GM23338 (cell line): ENCODE measurements around the gene RNF114. TPM values are rescaled to one million over a fixed set of nuclear protein-coding genes. Genes with fewer than 3 reads are reported as not detected.

Experiments
- ATAC-seq: fragments of 200-7000 bp; cut with Tn5 transposase; 3 replicates; pipeline ENCODE4 v1.9.1; 2020
- DNase-seq: peaks from one replicate; pipeline ENCODE4 v3.0.0-alpha.2; 2015; ENCODE audit warnings: low spot score
- H2AFZ ChIP-seq: fragments of 200-600 bp; sonication (generic); 2 replicates; pipeline ENCODE4 v1.8.0; 2016; ENCODE audit warnings: antibody characterized with exemption, mild to moderate bottlenecking, moderate library complexity
- H3F3A ChIP-seq: fragments of 200-600 bp; sonication (generic); replicated peaks from 2 replicates; pipeline ENCODE4 v1.8.0; 2017; ENCODE audit warnings: antibody characterized with exemption, mixed run types, low read depth
- H3K27ac ChIP-seq: fragments of 200-600 bp; sonication (generic); 2 replicates; pipeline ENCODE4 v1.6.1; 2016; ENCODE audit warnings: low read depth
- H3K27me3 ChIP-seq: fragments of 200-600 bp; sonication (generic); 2 replicates; pipeline ENCODE4 v1.8.0; 2016; ENCODE audit warnings: mild to moderate bottlenecking, mixed run types, moderate library complexity; ENCODE audit not compliant: insufficient read depth
- H3K36me3 ChIP-seq: fragments of 200-600 bp; sonication (generic); 2 replicates; pipeline ENCODE4 v1.8.0; 2016; ENCODE audit warnings: mild to moderate bottlenecking; ENCODE audit not compliant: insufficient read depth
- H3K4me1 ChIP-seq: fragments of 200-600 bp; sonication (generic); 2 replicates; pipeline ENCODE4 v1.8.0; 2016; ENCODE audit warnings: mild to moderate bottlenecking, moderate library complexity; ENCODE audit not compliant: insufficient read depth
- H3K4me2 ChIP-seq: fragments of 200-600 bp; sonication (generic); 2 replicates; pipeline ENCODE4 v1.7.1; 2017; ENCODE audit warnings: mixed run types
- H3K4me3 ChIP-seq: fragments of 200-600 bp; sonication (generic); 2 replicates; pipeline ENCODE4 v1.6.1; 2016; ENCODE audit warnings: mixed run types
- H3K79me2 ChIP-seq: fragments of 200-600 bp; sonication (generic); replicated peaks from 2 replicates; pipeline ENCODE4 v1.8.0; 2017; ENCODE audit warnings: mild to moderate bottlenecking; ENCODE audit not compliant: insufficient read depth
- H3K9me2 ChIP-seq: fragments of 200-600 bp; sonication (generic); 2 replicates; pipeline ENCODE4 v1.8.0; 2017; ENCODE audit not compliant: insufficient read depth
- H4K20me1 ChIP-seq: fragments of 200-600 bp; sonication (generic); replicated peaks from 2 replicates; pipeline ENCODE4 v1.8.0; 2017; ENCODE audit warnings: mild to moderate bottlenecking; ENCODE audit not compliant: insufficient read depth
- H3K27ac Mint-ChIP-seq: 2 replicates; pipeline ENCODE4 v1.8.0; 2020; ENCODE audit warnings: inconsistent platforms, mild to moderate bottlenecking, moderate library complexity, mixed read lengths
- H3K27me3 Mint-ChIP-seq: 3 replicates; pipeline ENCODE4 v1.8.0; 2022; ENCODE audit warnings: low read depth, mild to moderate bottlenecking, moderate library complexity, mixed read lengths, inconsistent platforms; ENCODE audit not compliant: insufficient read depth, poor library complexity
- H3K36me3 Mint-ChIP-seq: 3 replicates; pipeline ENCODE4 v1.8.0; 2021; ENCODE audit warnings: low read depth, mild to moderate bottlenecking, inconsistent platforms, moderate library complexity, mixed read lengths
- H3K4me1 Mint-ChIP-seq: 3 replicates; pipeline ENCODE4 v1.8.0; 2020; ENCODE audit warnings: mild to moderate bottlenecking, inconsistent platforms, mixed read lengths
- H3K4me3 Mint-ChIP-seq: 3 replicates; pipeline ENCODE4 v1.8.0; 2021; ENCODE audit warnings: moderate library complexity, mild to moderate bottlenecking, inconsistent platforms, mixed read lengths
- H3K9me3 Mint-ChIP-seq: 3 replicates; pipeline ENCODE4 v1.8.0; 2020; ENCODE audit warnings: moderate library complexity, mild to moderate bottlenecking, inconsistent platforms, mixed read lengths
- CREB1 ChIP-seq: fragments of 250-450 bp; sonication (Bioruptor Pico); IDR thresholded peaks from 2 replicates; pipeline ENCODE4 v1.5.0; 2020; ENCODE audit warnings: low read depth, mild to moderate bottlenecking, moderate library complexity
- ETS1 ChIP-seq: IDR thresholded peaks from 2 replicates; pipeline ENCODE4 v1.6.1; 2016; ENCODE audit warnings: antibody characterized with exemption
- EZH2 ChIP-seq: fragments of 200-600 bp; sonication (generic); IDR thresholded peaks from one replicate; pipeline ENCODE4 v1.8.0; 2017; ENCODE audit warnings: antibody characterized with exemption, mild to moderate bottlenecking, low read depth; ENCODE audit not compliant: unreplicated experiment
- EZH2phosphoT487 ChIP-seq: fragments of 200-600 bp; sonication (generic); IDR thresholded peaks from one replicate; pipeline ENCODE4 v1.8.1; 2018; ENCODE audit warnings: antibody characterized with exemption; ENCODE audit not compliant: unreplicated experiment
- JUNB ChIP-seq: IDR thresholded peaks from one replicate; pipeline ENCODE4 v1.6.1; 2016; ENCODE audit warnings: antibody characterized with exemption; ENCODE audit not compliant: unreplicated experiment
- NANOG ChIP-seq: IDR thresholded peaks from 2 replicates; pipeline ENCODE4 v1.6.1; 2016; ENCODE audit warnings: antibody characterized with exemption, borderline replicate concordance
- POLR2AphosphoS5 ChIP-seq: IDR thresholded peaks from 2 replicates; pipeline ENCODE4 v1.6.1; 2016; ENCODE audit warnings: antibody characterized with exemption, low read depth
- STAT1 ChIP-seq: IDR thresholded peaks from one replicate; pipeline ENCODE4 v1.6.1; 2016; ENCODE audit warnings: antibody characterized with exemption; ENCODE audit not compliant: unreplicated experiment
- ZNF114 ChIP-seq: fragments of 250-450 bp; sonication (Bioruptor Pico); IDR thresholded peaks from 2 replicates; pipeline ENCODE4 v1.5.0; 2020; ENCODE audit warnings: mild to moderate bottlenecking, moderate library complexity
- ZNF331 ChIP-seq: fragments of 250-450 bp; sonication (Bioruptor Pico); IDR thresholded peaks from 2 replicates; pipeline ENCODE4 v1.5.0; 2020; ENCODE audit warnings: low read depth, mild to moderate bottlenecking, moderate library complexity
- polyA plus RNA-seq: library from polyadenylated mRNA; unstranded; fragments of >200 nt; fragmentation: Nextera tagmentation; extraction: Ambion mirVana; gene quantifications from 2 replicates; pipeline ENCODE4 v1.2.1, GENCODE V29; 2016
- total RNA-seq: library from RNA; depleted of rRNA; stranded (reverse); fragments of >200 nt; shearing (Covaris generic); gene quantifications from 2 replicates; pipeline ENCODE4 v1.2.3, GENCODE V29; 2014
- TF ChIP-seq, protein P1 (sequence below): IDR thresholded peaks from one replicate; pipeline ENCODE4 v1.6.1; 2018; ENCODE audit warnings: antibody characterized with exemption; ENCODE audit not compliant: unreplicated experiment
- TF ChIP-seq, protein P2 (sequence below), 2 experiments: fragments of 200-600 bp in 1 of 2; sonication (generic) in 1 of 2; conservative IDR thresholded peaks; 2 replicates each; pipeline versions ENCODE4 v1.5.1 to v1.6.1; 2016 to 2017; ENCODE audit warnings: antibody characterized with exemption in 2 of 2, low read depth in 2 of 2, mild to moderate bottlenecking in 2 of 2, moderate library complexity in 1 of 2
- TF ChIP-seq, protein P3 (sequence below): fragments of 250-450 bp; sonication (Bioruptor Pico); IDR thresholded peaks from 2 replicates; pipeline ENCODE4 v1.5.0; 2020; ENCODE audit warnings: mild to moderate bottlenecking, moderate library complexity

Gene RNF114
- total and polyA plus RNA-seq, 2 experiments from 2014 or later, result 155 to 279 TPM

GRCh38 chr20:49965781-49966305 lies 29.6 kb downstream of the RNF114 start:
- H3K79me2 ChIP-seq, result no peaks in the 10 kb centered on the region
- no peak overlapping the region for H3K4me2 ChIP-seq
- no peak overlapping the region for H2AFZ ChIP-seq
- H3K4me3 Mint-ChIP-seq, result no peak overlapping the region
- no peak overlapping the region for H3K27ac Mint-ChIP-seq
- no peaks in the 10 kb centered on the region; the same call in 1 of the 2 replicates for H3K4me1 ChIP-seq
- peaks cover 2% of the 10 kb centered on the region for H3K27me3 Mint-ChIP-seq
- H3K36me3 Mint-ChIP-seq, result peaks cover 4% of the 10 kb centered on the region; the same call in 2 of the 3 replicates
- H3K36me3 ChIP-seq, result no peaks in the 10 kb centered on the region
- TF ChIP-seq, protein P1, sequence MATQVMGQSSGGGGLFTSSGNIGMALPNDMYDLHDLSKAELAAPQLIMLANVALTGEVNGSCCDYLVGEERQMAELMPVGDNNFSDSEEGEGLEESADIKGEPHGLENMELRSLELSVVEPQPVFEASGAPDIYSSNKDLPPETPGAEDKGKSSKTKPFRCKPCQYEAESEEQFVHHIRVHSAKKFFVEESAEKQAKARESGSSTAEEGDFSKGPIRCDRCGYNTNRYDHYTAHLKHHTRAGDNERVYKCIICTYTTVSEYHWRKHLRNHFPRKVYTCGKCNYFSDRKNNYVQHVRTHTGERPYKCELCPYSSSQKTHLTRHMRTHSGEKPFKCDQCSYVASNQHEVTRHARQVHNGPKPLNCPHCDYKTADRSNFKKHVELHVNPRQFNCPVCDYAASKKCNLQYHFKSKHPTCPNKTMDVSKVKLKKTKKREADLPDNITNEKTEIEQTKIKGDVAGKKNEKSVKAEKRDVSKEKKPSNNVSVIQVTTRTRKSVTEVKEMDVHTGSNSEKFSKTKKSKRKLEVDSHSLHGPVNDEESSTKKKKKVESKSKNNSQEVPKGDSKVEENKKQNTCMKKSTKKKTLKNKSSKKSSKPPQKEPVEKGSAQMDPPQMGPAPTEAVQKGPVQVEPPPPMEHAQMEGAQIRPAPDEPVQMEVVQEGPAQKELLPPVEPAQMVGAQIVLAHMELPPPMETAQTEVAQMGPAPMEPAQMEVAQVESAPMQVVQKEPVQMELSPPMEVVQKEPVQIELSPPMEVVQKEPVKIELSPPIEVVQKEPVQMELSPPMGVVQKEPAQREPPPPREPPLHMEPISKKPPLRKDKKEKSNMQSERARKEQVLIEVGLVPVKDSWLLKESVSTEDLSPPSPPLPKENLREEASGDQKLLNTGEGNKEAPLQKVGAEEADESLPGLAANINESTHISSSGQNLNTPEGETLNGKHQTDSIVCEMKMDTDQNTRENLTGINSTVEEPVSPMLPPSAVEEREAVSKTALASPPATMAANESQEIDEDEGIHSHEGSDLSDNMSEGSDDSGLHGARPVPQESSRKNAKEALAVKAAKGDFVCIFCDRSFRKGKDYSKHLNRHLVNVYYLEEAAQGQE, result no peak
- TF ChIP-seq NANOG, result no peak
- TF ChIP-seq, protein P2, sequence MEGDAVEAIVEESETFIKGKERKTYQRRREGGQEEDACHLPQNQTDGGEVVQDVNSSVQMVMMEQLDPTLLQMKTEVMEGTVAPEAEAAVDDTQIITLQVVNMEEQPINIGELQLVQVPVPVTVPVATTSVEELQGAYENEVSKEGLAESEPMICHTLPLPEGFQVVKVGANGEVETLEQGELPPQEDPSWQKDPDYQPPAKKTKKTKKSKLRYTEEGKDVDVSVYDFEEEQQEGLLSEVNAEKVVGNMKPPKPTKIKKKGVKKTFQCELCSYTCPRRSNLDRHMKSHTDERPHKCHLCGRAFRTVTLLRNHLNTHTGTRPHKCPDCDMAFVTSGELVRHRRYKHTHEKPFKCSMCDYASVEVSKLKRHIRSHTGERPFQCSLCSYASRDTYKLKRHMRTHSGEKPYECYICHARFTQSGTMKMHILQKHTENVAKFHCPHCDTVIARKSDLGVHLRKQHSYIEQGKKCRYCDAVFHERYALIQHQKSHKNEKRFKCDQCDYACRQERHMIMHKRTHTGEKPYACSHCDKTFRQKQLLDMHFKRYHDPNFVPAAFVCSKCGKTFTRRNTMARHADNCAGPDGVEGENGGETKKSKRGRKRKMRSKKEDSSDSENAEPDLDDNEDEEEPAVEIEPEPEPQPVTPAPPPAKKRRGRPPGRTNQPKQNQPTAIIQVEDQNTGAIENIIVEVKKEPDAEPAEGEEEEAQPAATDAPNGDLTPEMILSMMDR (conservative IDR thresholded peaks at IDR 0.05; ENCODE audit: low read depth in 2 of 2), result no peak
- no peak for TF ChIP-seq EZH2phosphoT487
- TF ChIP-seq JUNB, result no peak
- no peak for TF ChIP-seq ETS1
- no peak for TF ChIP-seq CREB1
- TF ChIP-seq STAT1, result no peak
- TF ChIP-seq, protein P3, sequence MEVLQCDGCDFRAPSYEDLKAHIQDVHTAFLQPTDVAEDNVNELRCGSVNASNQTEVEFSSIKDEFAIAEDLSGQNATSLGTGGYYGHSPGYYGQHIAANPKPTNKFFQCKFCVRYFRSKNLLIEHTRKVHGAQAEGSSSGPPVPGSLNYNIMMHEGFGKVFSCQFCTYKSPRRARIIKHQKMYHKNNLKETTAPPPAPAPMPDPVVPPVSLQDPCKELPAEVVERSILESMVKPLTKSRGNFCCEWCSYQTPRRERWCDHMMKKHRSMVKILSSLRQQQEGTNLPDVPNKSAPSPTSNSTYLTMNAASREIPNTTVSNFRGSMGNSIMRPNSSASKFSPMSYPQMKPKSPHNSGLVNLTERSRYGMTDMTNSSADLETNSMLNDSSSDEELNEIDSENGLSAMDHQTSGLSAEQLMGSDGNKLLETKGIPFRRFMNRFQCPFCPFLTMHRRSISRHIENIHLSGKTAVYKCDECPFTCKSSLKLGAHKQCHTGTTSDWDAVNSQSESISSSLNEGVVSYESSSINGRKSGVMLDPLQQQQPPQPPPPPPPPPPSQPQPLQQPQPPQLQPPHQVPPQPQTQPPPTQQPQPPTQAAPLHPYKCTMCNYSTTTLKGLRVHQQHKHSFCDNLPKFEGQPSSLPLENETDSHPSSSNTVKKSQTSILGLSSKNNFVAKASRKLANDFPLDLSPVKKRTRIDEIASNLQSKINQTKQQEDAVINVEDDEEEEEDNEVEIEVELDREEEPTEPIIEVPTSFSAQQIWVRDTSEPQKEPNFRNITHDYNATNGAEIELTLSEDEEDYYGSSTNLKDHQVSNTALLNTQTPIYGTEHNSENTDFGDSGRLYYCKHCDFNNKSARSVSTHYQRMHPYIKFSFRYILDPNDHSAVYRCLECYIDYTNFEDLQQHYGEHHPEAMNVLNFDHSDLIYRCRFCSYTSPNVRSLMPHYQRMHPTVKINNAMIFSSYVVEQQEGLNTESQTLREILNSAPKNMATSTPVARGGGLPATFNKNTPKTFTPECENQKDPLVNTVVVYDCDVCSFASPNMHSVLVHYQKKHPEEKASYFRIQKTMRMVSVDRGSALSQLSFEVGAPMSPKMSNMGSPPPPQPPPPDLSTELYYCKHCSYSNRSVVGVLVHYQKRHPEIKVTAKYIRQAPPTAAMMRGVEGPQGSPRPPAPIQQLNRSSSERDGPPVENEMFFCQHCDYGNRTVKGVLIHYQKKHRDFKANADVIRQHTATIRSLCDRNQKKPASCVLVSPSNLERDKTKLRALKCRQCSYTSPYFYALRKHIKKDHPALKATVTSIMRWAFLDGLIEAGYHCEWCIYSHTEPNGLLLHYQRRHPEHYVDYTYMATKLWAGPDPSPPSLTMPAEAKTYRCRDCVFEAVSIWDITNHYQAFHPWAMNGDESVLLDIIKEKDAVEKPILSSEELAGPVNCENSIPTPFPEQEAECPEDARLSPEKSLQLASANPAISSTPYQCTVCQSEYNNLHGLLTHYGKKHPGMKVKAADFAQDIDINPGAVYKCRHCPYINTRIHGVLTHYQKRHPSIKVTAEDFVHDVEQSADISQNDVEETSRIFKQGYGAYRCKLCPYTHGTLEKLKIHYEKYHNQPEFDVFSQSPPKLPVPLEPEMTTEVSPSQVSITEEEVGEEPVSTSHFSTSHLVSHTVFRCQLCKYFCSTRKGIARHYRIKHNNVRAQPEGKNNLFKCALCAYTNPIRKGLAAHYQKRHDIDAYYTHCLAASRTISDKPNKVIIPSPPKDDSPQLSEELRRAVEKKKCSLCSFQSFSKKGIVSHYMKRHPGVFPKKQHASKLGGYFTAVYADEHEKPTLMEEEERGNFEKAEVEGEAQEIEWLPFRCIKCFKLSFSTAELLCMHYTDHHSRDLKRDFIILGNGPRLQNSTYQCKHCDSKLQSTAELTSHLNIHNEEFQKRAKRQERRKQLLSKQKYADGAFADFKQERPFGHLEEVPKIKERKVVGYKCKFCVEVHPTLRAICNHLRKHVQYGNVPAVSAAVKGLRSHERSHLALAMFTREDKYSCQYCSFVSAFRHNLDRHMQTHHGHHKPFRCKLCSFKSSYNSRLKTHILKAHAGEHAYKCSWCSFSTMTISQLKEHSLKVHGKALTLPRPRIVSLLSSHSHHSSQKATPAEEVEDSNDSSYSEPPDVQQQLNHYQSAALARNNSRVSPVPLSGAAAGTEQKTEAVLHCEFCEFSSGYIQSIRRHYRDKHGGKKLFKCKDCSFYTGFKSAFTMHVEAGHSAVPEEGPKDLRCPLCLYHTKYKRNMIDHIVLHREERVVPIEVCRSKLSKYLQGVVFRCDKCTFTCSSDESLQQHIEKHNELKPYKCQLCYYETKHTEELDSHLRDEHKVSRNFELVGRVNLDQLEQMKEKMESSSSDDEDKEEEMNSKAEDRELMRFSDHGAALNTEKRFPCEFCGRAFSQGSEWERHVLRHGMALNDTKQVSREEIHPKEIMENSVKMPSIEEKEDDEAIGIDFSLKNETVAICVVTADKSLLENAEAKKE (CRISPR knock-in tag), result no peak
- TF ChIP-seq POLR2AphosphoS5, result no peak
- no peak for TF ChIP-seq ZNF114 (CRISPR knock-in tag)
- TF ChIP-seq ZNF331, result no peak
- no peak for TF ChIP-seq EZH2
- H3K9me2 ChIP-seq, result no peaks in the 10 kb centered on the region
- no peaks in the 10 kb centered on the region for H3K9me3 Mint-ChIP-seq
- DNase-seq (no peak), ATAC-seq (no peak)
- no peaks in the 10 kb centered on the region for H3K27me3 ChIP-seq
- no peaks in the 10 kb centered on the region for H4K20me1 ChIP-seq
- H3F3A ChIP-seq, result no peaks in the 10 kb centered on the region
- H3K27ac ChIP-seq, result no peak overlapping the region
- H3K4me1 Mint-ChIP-seq, result peaks cover 4% of the 10 kb centered on the region; the same call in 2 of the 3 replicates
- no peak overlapping the region for H3K4me3 ChIP-seq
